H1 (cell line): Measurements from ENCODE around the gene PRG2. TPM values are rescaled to one million over a fixed set of nuclear protein-coding genes. Genes with fewer than 3 reads are reported as not detected.

Source experiments
- CTCF ChIA-PET: fragments of 300-600 bp; sonication (Branson Sonifier 250); formaldehyde crosslinking; loops from one replicate; lab custom pipeline; 2021; ENCODE audit not compliant: partially characterized antibody; lab: Charles Lee
- POLR2A ChIA-PET: fragments of 300-600 bp; sonication (Branson Sonifier 250); formaldehyde crosslinking; loops from one replicate; lab custom pipeline; 2021; ENCODE audit warnings: inconsistent platforms; ENCODE audit not compliant: partially characterized antibody; lab: Charles Lee
- DNase-seq, 2 experiments: peaks; one replicate each; pipeline versions ENCODE4 v3.0.0 to v3.0.0-alpha.2; 2010 to 2022; ENCODE audit warnings: low spot score in 2 of 2, low read depth in 1 of 2, mixed read lengths in 1 of 2
- FAIRE-seq: peaks from 2 replicates; lab custom pipeline; 2011; peaks lifted over from hg19 to GRCh38; lab: Jason Lieb, UNC
- H2AFZ ChIP-seq: 2 replicates; pipeline ENCODE4 v1.8.1; 2012; ENCODE audit warnings: low read length, inconsistent platforms
- H2AK5ac ChIP-seq: 2 replicates; pipeline ENCODE4 v1.6.1; 2013; ENCODE audit warnings: low read depth, low read length
- H2BK120ac ChIP-seq: replicated peaks from 2 replicates; pipeline ENCODE3; 2013; ENCODE audit warnings: low read depth, low read length, inconsistent platforms
- H2BK12ac ChIP-seq: 2 replicates; pipeline ENCODE4 v1.6.1; 2013; ENCODE audit warnings: low read depth, low read length
- H2BK15ac ChIP-seq: 2 replicates; pipeline ENCODE4 v1.6.1; 2013; ENCODE audit warnings: low read length
- H2BK20ac ChIP-seq: 2 replicates; pipeline ENCODE4 v1.6.1; 2013; ENCODE audit warnings: low read length
- H2BK5ac ChIP-seq: 2 replicates; pipeline ENCODE4 v1.6.1; 2013; ENCODE audit warnings: low read depth, low read length
- H3K14ac ChIP-seq: 2 replicates; pipeline ENCODE4 v1.6.1; 2013; ENCODE audit warnings: inconsistent platforms; ENCODE audit not compliant: insufficient read length
- H3K18ac ChIP-seq: 2 replicates; pipeline ENCODE4 v1.6.1; 2013; ENCODE audit warnings: low read length; ENCODE audit errors: extremely low read depth
- H3K23ac ChIP-seq: 2 replicates; pipeline ENCODE4 v1.6.1; 2013; ENCODE audit warnings: inconsistent platforms; ENCODE audit not compliant: insufficient read length
- H3K23me2 ChIP-seq: 2 replicates; pipeline ENCODE4 v1.6.1; 2013; ENCODE audit warnings: low read depth, low read length
- H3K27ac ChIP-seq: 2 replicates; pipeline ENCODE4 v1.6.1; 2011; ENCODE audit warnings: low read depth, low read length, inconsistent platforms
- H3K27me3 ChIP-seq, 4 experiments: replicated peaks in 1 of 4; 1 replicate in 1 of 4; 2 replicates in 3 of 4; pipeline versions ENCODE4 v1.6.1 to v1.8.1; 2011 to 2013; ENCODE audit warnings: low read length in 3 of 4, mild to moderate bottlenecking in 3 of 4, inconsistent platforms in 2 of 4, mixed read lengths in 2 of 4, moderate library complexity in 1 of 4; ENCODE audit not compliant: control insufficient read depth in 3 of 4, insufficient read depth in 3 of 4; ENCODE audit errors: extremely low read depth in 1 of 4
- H3K36me3 ChIP-seq, 4 experiments: 2 replicates each; pipeline versions ENCODE4 v1.6.1 to v1.8.1; 2011 to 2013; ENCODE audit warnings: mild to moderate bottlenecking in 4 of 4, low read length in 3 of 4, moderate library complexity in 2 of 4, control low read depth in 1 of 4, inconsistent platforms in 1 of 4; ENCODE audit not compliant: insufficient read depth in 4 of 4, control insufficient read depth in 2 of 4
- H3K4ac ChIP-seq: replicated peaks from 2 replicates; pipeline ENCODE3; 2013; ENCODE audit warnings: low read length, low read depth, mixed read lengths, inconsistent platforms; ENCODE audit not compliant: insufficient read length
- H3K4me1 ChIP-seq, 4 experiments: replicated peaks in 1 of 4; 1 replicate in 1 of 4; 2 replicates in 3 of 4; pipeline versions ENCODE4 v1.6.1 to v1.8.1; 2011 to 2013; ENCODE audit warnings: low read length in 3 of 4, inconsistent platforms in 2 of 4, mixed read lengths in 1 of 4; ENCODE audit not compliant: insufficient read depth in 4 of 4, control insufficient read depth in 3 of 4
- H3K4me2 ChIP-seq, 2 experiments: 2 replicates each; pipeline versions ENCODE4 v1.6.1 to v1.8.1; 2011 to 2013; ENCODE audit warnings: low read depth in 2 of 2, low read length in 2 of 2, control low read depth in 1 of 2, inconsistent platforms in 1 of 2, mild to moderate bottlenecking in 1 of 2; ENCODE audit not compliant: insufficient read depth in 1 of 2
- H3K4me3 ChIP-seq, 4 experiments: fragments of 200-600, 300-600 bp in 1 of 4; sonication (generic), shearing (Covaris generic), sonication (Bioruptor Twin) in 1 of 4; 2 replicates each; pipeline versions ENCODE4 v1.5.1 to v1.8.1; 2011 to 2016; ENCODE audit warnings: low read length in 4 of 4, low read depth in 3 of 4, control low read depth in 2 of 4, inconsistent platforms in 2 of 4, mild to moderate bottlenecking in 2 of 4, mixed read lengths in 1 of 4, moderate library complexity in 1 of 4; ENCODE audit not compliant: insufficient read depth in 2 of 4; ENCODE audit errors: extremely low read depth in 1 of 4
- H3K56ac ChIP-seq: replicated peaks from 2 replicates; pipeline ENCODE3; 2013; ENCODE audit warnings: low read depth, mild to moderate bottlenecking, mixed read lengths, low read length, inconsistent platforms; ENCODE audit not compliant: insufficient read length
- H3K79me1 ChIP-seq: 2 replicates; pipeline ENCODE4 v1.6.1; 2013; ENCODE audit warnings: low read depth, low read length, control low read depth
- H3K79me2 ChIP-seq, 2 experiments: 2 replicates each; pipeline versions ENCODE4 v1.6.1 to v1.8.1; 2012 to 2013; ENCODE audit warnings: low read length in 2 of 2, mild to moderate bottlenecking in 2 of 2, inconsistent platforms in 1 of 2; ENCODE audit not compliant: insufficient read depth in 2 of 2, control insufficient read depth in 1 of 2
- H3K9ac ChIP-seq, 4 experiments: replicated peaks in 1 of 4; 1 replicate in 1 of 4; 2 replicates in 3 of 4; pipeline versions ENCODE4 v1.6.1 to v1.8.1; 2011 to 2013; ENCODE audit warnings: low read depth in 3 of 4, low read length in 3 of 4, control low read depth in 2 of 4, mild to moderate bottlenecking in 2 of 4, moderate library complexity in 2 of 4, inconsistent platforms in 1 of 4; ENCODE audit errors: extremely low read depth in 1 of 4
- H3K9me3 ChIP-seq, 2 experiments: 2 replicates each; pipeline versions ENCODE4 v1.6.1 to v1.8.1; 2012 to 2013; ENCODE audit warnings: mild to moderate bottlenecking in 2 of 2, moderate library complexity in 2 of 2, control low read depth in 1 of 2, inconsistent platforms in 1 of 2, low read depth in 1 of 2, low read length in 1 of 2, mixed read lengths in 1 of 2; ENCODE audit not compliant: insufficient read depth in 2 of 2
- H4K20me1 ChIP-seq, 2 experiments: replicated peaks in 1 of 2; 2 replicates each; pipeline versions ENCODE3 to v1.8.1; 2011 to 2013; ENCODE audit warnings: inconsistent platforms in 2 of 2, low read length in 2 of 2, mild to moderate bottlenecking in 1 of 2; ENCODE audit not compliant: insufficient read depth in 2 of 2, control insufficient read depth in 1 of 2
- H4K5ac ChIP-seq: 2 replicates; pipeline ENCODE4 v1.6.1; 2013; ENCODE audit warnings: low read length, low read depth, mixed read lengths, inconsistent platforms; ENCODE audit not compliant: insufficient read length
- H4K8ac ChIP-seq: 2 replicates; pipeline ENCODE4 v1.8.0; 2013; ENCODE audit warnings: mild to moderate bottlenecking, moderate library complexity, low read length, inconsistent platforms; ENCODE audit not compliant: insufficient read depth; ENCODE audit errors: extremely low read depth
- H4K91ac ChIP-seq: replicated peaks from 2 replicates; pipeline ENCODE3; 2013; ENCODE audit warnings: low read length, mixed read lengths, inconsistent platforms; ENCODE audit not compliant: insufficient read length
- CTCF ChIP-seq, 3 experiments: IDR thresholded peaks; 1 replicate in 2 of 3; 2 replicates in 1 of 3; pipeline versions ENCODE4 v1.5.1 to v1.6.1; 2011; ENCODE audit warnings: low read length in 3 of 3, mild to moderate bottlenecking in 3 of 3, inconsistent platforms in 2 of 3, low read depth in 1 of 3, moderate library complexity in 1 of 3; ENCODE audit not compliant: insufficient read depth in 1 of 3; ENCODE audit errors: control extremely low read depth in 1 of 3
- GABPA ChIP-seq: IDR thresholded peaks from 2 replicates; pipeline ENCODE4 v1.6.1; 2011; ENCODE audit warnings: mild to moderate bottlenecking, low read length, moderate library complexity, borderline replicate concordance; ENCODE audit not compliant: insufficient read depth
- MAX ChIP-seq: IDR thresholded peaks from 2 replicates; pipeline ENCODE4 v1.6.1; 2012; ENCODE audit warnings: inconsistent platforms
- RAD21 ChIP-seq, 2 experiments: IDR thresholded peaks in 1 of 2; conservative IDR thresholded peaks in 1 of 2; 2 replicates each; pipeline ENCODE4 v1.6.1; 2011; ENCODE audit warnings: low read depth in 2 of 2, low read length in 2 of 2, improper control_type of control experiment in 1 of 2, inconsistent platforms in 1 of 2, mild to moderate bottlenecking in 1 of 2, moderate library complexity in 1 of 2
- RXRA ChIP-seq: IDR thresholded peaks from 2 replicates; pipeline ENCODE4 v1.6.1; 2011; ENCODE audit warnings: low read depth, mild to moderate bottlenecking, low read length, moderate library complexity; ENCODE audit not compliant: insufficient read depth
- WGBS, 2 experiments: shearing (Covaris generic) in 1 of 2; methylation state at CpG; one replicate each; pipeline versions ENCODE4 v1.1.6 to v1.1.7; 2013 to 2015; ENCODE audit warnings: low lambda C conversion rate in 2 of 2, mixed read lengths in 2 of 2, inconsistent platforms in 1 of 2, low coverage in 1 of 2, missing lambda C conversion rate in 1 of 2; ENCODE audit not compliant: insufficient replicate concordance in 2 of 2, insufficient coverage in 1 of 2, insufficient read length in 1 of 2; ENCODE audit errors: extremely low coverage in 1 of 2, missing lambda C conversion rate in 1 of 2; 5-methylcytosine and 5-hydroxymethylcytosine counted together
- polyA plus RNA-seq, 7 experiments: library from polyadenylated mRNA; depleted of rRNA in 3 of 7; stranded (reverse) in 5 of 7; unstranded in 2 of 7; fragments of >200 nt in 5 of 7; fragments of 200-250 nt in 2 of 7; gene quantifications; 1 replicate in 5 of 7; 2 replicates in 1 of 7; 4 replicates in 1 of 7; pipeline versions ENCODE4 v1.2.1 to v1.2.3, GENCODE V29; 2011 to 2013; ENCODE audit warnings: missing spikeins in 2 of 7, mixed read lengths in 2 of 7
- total RNA-seq: library from RNA; stranded (reverse); fragmentation: NEBNext Ultra II Directional; extraction: Animal tissue kit (Norgen Biotek cat#: 25700); gene quantifications from 2 replicates; pipeline ENCODE4 v1.2.1, GENCODE V29; 2021

Gene PRG2
- total and polyA plus RNA-seq, 2 of the 8 experiments (the other 6 are each of a cell fraction or from before 2014, with no cell fraction given) = 0.32 TPM; not detected in 1

- CTCF ChIA-PET = interaction anchor here (0.7 to 4.4 kb wide), 18 partner anchors 9 to 207 kb away, joined by 3 to 20 read pairs (median 4); partner anchors contain the start of gene TNKS1BP1
- Histone ChIP-seq H3K36me3 (no peaks in the 10 kb centered on the region), H3K79me2 (peaks cover 0 to 2% of the 10 kb centered on the region in 2 experiments; a peak in 2 of 4 replicates), H3K23ac (no peak overlapping the region), H3K14ac (no peak overlapping the region), H3K27ac (no peak overlapping the region), H4K91ac (no peak overlapping the region), H3K9me3 (no peaks in the 10 kb centered on the region), H3K79me1 (peaks cover 2% of the 10 kb centered on the region), H3K18ac (no peak overlapping the region; the same call in 1 of the 2 replicates), H2BK12ac (peak overlapping the region; percentile 10; the same call in 1 of the 2 replicates), H3K23me2 (peaks cover 1% of the 10 kb centered on the region), H3K4ac (no peak overlapping the region), H2AK5ac (no peak overlapping the region), H2BK5ac (no peak overlapping the region), H2AFZ (0 out of 2 replicates have a peak overlapping the region, but pooled peaks have one; percentile 59), H2BK120ac (no peak overlapping the region), H3K4me1 (peaks cover 4 to 14% (median 8%) of the 10 kb centered on the region in 4 experiments; a peak in 6 of 7 replicates), H3K4me3 (no peak overlapping the region), H4K20me1 (no peaks in the 10 kb centered on the region), H3K27me3 (peaks cover 0 to 9% (median 4%) of the 10 kb centered on the region in 4 experiments; a peak in 4 of 7 replicates), H4K5ac (no peak overlapping the region), H3K4me2 (no peak overlapping the region; a peak in 1 of 4 replicates), H3K9ac (no peak overlapping the region), H3K56ac (no peak overlapping the region), H2BK20ac (no peak overlapping the region), H4K8ac (no peak overlapping the region), H2BK15ac (peak overlapping the region; percentile 32; the same call in 1 of the 2 replicates)
- 26% methylated on average over 11 of the region's 12 CpGs; no CpG with 5 or more reads in 1 of the 2 experiments for WGBS, 2 experiments
- peak; percentile 58 for FAIRE-seq
- POLR2A ChIA-PET = interaction anchor here (1.3 to 45.7 kb wide), 2 partner anchors 33 to 299 kb away, joined by 4 to 1279 read pairs; partner anchors contain the start of gene TNKS1BP1
- DNase-seq = no peak
- TF ChIP-seq GABPA (no peak), RXRA (no peak), CTCF (IDR thresholded peaks at IDR 0.05; ENCODE audit: control extremely low read depth in 1 of 3, insufficient read depth in 1 of 3, low read depth in 1 of 3, low read length in 3 of 3) (peak; percentile 39 to 68 (median 64)), RAD21 (IDR thresholded peaks at IDR 0.05 in 1 of 2, conservative IDR thresholded peaks at IDR 0.05 in 1 of 2; ENCODE audit: low read depth in 2 of 2, low read length in 2 of 2) (peak; percentile 30 to 55), MAX (peak; percentile 59; the same call in 1 of the 2 replicates)
Observed at GRCh38 chr11:57340039-57340615, 50.3 kb downstream of the PRG2 start.
